ENCODE data around the gene CCND1.

GRCh38 chr11:69592986-69593650, 47.8 kb upstream of the CCND1 start:
- TF ChIP-seq, protein P1, sequence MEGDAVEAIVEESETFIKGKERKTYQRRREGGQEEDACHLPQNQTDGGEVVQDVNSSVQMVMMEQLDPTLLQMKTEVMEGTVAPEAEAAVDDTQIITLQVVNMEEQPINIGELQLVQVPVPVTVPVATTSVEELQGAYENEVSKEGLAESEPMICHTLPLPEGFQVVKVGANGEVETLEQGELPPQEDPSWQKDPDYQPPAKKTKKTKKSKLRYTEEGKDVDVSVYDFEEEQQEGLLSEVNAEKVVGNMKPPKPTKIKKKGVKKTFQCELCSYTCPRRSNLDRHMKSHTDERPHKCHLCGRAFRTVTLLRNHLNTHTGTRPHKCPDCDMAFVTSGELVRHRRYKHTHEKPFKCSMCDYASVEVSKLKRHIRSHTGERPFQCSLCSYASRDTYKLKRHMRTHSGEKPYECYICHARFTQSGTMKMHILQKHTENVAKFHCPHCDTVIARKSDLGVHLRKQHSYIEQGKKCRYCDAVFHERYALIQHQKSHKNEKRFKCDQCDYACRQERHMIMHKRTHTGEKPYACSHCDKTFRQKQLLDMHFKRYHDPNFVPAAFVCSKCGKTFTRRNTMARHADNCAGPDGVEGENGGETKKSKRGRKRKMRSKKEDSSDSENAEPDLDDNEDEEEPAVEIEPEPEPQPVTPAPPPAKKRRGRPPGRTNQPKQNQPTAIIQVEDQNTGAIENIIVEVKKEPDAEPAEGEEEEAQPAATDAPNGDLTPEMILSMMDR (conservative IDR thresholded peaks at IDR 0.05; ENCODE audit: low read depth, low read length): no peak
- TF ChIP-seq EZH2 (IDR thresholded peaks at IDR 0.05; ENCODE audit: borderline replicate concordance, low read depth, low read length, poor library complexity, severe bottlenecking): no peak

Data from A673 (cell line).